DMS153 (cell line): Measurements from ENCODE around the gene RPTOR.

ENCODE experiments used
- DNase-seq: peaks from one replicate; lab custom pipeline; 2025; lab: John Stamatoyannopoulos, UW

Gene RPTOR

GRCh38 chr17:80998748-80999535 lies 454.3 kb downstream of the RPTOR start:
- DNase-seq, result no peak

- DNase-seq, result no peak
Observed at GRCh38 chr17:80999536-81000333, 455.1 kb downstream of the RPTOR start.

- DNase-seq, result no peak
Observed at GRCh38 chr17:81000334-81000630, 455.6 kb downstream of the RPTOR start.

- no peak for DNase-seq
Observed at GRCh38 chr17:81000631-81001357, 456.2 kb downstream of the RPTOR start.

GRCh38 chr17:81002013-81002384 lies 457.4 kb downstream of the RPTOR start:
- no peak for DNase-seq

GRCh38 chr17:81002409-81003361 lies 458.0 kb downstream of the RPTOR start:
- peak; percentile 76 for DNase-seq

GRCh38 chr17:81003711-81004475 lies 459.3 kb downstream of the RPTOR start:
- DNase-seq, result no peak

GRCh38 chr17:81006891-81007290 lies 462.3 kb downstream of the RPTOR start:
- no peak for DNase-seq

- DNase-seq, result no peak
Observed at GRCh38 chr17:81008140-81008539, 463.5 kb downstream of the RPTOR start.

GRCh38 chr17:81009136-81009535 lies 464.5 kb downstream of the RPTOR start:
- no peak for DNase-seq

GRCh38 chr17:81010935-81011334 lies 466.3 kb downstream of the RPTOR start:
- no peak for DNase-seq

- DNase-seq, result no peak
Observed at GRCh38 chr17:81011951-81012350, 467.3 kb downstream of the RPTOR start.

- DNase-seq, result no peak
Observed at GRCh38 chr17:81012574-81013447, 468.2 kb downstream of the RPTOR start.

GRCh38 chr17:81013642-81014041 lies 469.0 kb downstream of the RPTOR start:
- DNase-seq, result no peak

- DNase-seq, result no peak
Observed at GRCh38 chr17:81015136-81015535, 470.5 kb downstream of the RPTOR start.
